K562 (cell line): Measurements from ENCODE around the gene TUBB4B. TPM values are rescaled to one million over a fixed set of nuclear protein-coding genes. Genes with fewer than 3 reads are reported as not detected.

Source experiments
- CBFA2T3 ChIP-seq: fragments of 450-650 bp; IDR thresholded peaks from 2 replicates; pipeline ENCODE4 v1.6.1; 2017
- CXXC5 ChIP-seq: fragments of 250-450 bp; sonication (Bioruptor Pico); IDR thresholded peaks from 2 replicates; pipeline ENCODE4 v1.8.0; 2022; ENCODE audit warnings: inconsistent platforms, mild to moderate bottlenecking, moderate library complexity
- ILF3 ChIP-seq: fragments of 450-650 bp; IDR thresholded peaks from 2 replicates; pipeline ENCODE4 v1.6.1; 2018; ENCODE audit warnings: antibody characterized with exemption, mild to moderate bottlenecking, moderate library complexity, borderline replicate concordance
- KLF1 ChIP-seq: fragments of 450-650 bp; IDR thresholded peaks from 2 replicates; pipeline ENCODE4 v1.6.1; 2016; ENCODE audit warnings: missing genetic modification characterization, missing compliant biosample characterization
- MGA ChIP-seq: fragments of 450-650 bp; IDR thresholded peaks from 2 replicates; pipeline ENCODE4 v1.6.1; 2016; ENCODE audit warnings: mild to moderate bottlenecking, moderate library complexity
- NEUROD1 ChIP-seq: fragments of 150-350 bp; IDR thresholded peaks from 2 replicates; pipeline ENCODE4 v1.6.1; 2014; ENCODE audit warnings: borderline replicate concordance, low read length, low read depth; ENCODE audit not compliant: partially characterized antibody
- NR1H2 ChIP-seq: sonication (generic); formaldehyde crosslinking; IDR thresholded peaks from 2 replicates; pipeline ENCODE4 v1.4.0; 2020; ENCODE audit warnings: mild to moderate bottlenecking, missing genetic modification reagents
- RBM15 ChIP-seq: fragments of 200-400 bp; formaldehyde crosslinking; IDR thresholded peaks from 2 replicates; pipeline ENCODE4 v1.6.1; 2018; ENCODE audit warnings: mild to moderate bottlenecking, low read length, moderate library complexity; ENCODE audit not compliant: insufficient read depth
- SAP30 ChIP-seq: fragments of 200-600 bp; sonication (generic); IDR thresholded peaks from 2 replicates; pipeline ENCODE4 v1.6.1; 2012; ENCODE audit warnings: borderline replicate concordance, low read depth, mild to moderate bottlenecking, moderate library complexity, low read length, control low read depth, inconsistent platforms; ENCODE audit not compliant: insufficient read depth, poor library complexity, severe bottlenecking
- SMARCA5 ChIP-seq: fragments of 450-650 bp; IDR thresholded peaks from 2 replicates; pipeline ENCODE4 v1.6.1; 2016
- SREBF1 ChIP-seq: fragments of 150-350 bp; IDR thresholded peaks from 2 replicates; pipeline ENCODE4 v1.6.1; 2014; ENCODE audit warnings: antibody characterized with exemption, low read depth, low read length, borderline replicate concordance
- ZBTB33 ChIP-seq: sonication (generic); formaldehyde crosslinking; IDR thresholded peaks from 2 replicates; pipeline ENCODE4 v1.8.1; 2023; ENCODE audit warnings: mild to moderate bottlenecking, missing genetic modification reagents
- ZC3H11A ChIP-seq: IDR thresholded peaks from 2 replicates; pipeline ENCODE4 v1.6.1; 2012; ENCODE audit warnings: low read depth, low read length, improper control_type of control experiment
- ZNF507 ChIP-seq: conservative IDR thresholded peaks from 2 replicates; pipeline ENCODE4 v1.6.1; 2017; ENCODE audit warnings: missing genetic modification characterization, missing compliant biosample characterization
- polyA plus RNA-seq, 8 experiments: library from polyadenylated mRNA; depleted of rRNA in 4 of 8; stranded (reverse) in 5 of 8; unstranded in 3 of 8; fragments of >200 nt; fragmentation: Nextera tagmentation in 2 of 8; fragmentation: Illumina TruSeq in 1 of 8; extraction: Ambion mirVana in 2 of 8; extraction: Trizol in 1 of 8; gene quantifications; 2 replicates each; pipeline versions ENCODE4 v1.2.1 to v1.2.3, GENCODE V29; 2011 to 2014; ENCODE audit warnings: inconsistent platforms in 1 of 8, missing spikeins in 1 of 8
- total RNA-seq, 7 experiments: library from RNA; depleted of rRNA in 6 of 7; stranded (reverse); fragments of >200 nt in 6 of 7; fragmentation: Illumina TruSeq in 2 of 7; extraction: Trizol in 2 of 7; gene quantifications; 2 replicates each; pipeline versions ENCODE4 v1.2.1 to v1.2.3, GENCODE V29; 2011 to 2021; ENCODE audit warnings: low replicate concordance in 1 of 7

TUBB4B gene
- total and polyA plus RNA-seq, 9 of the 15 experiments (the other 6 are each of a cell fraction or from before 2014, with no cell fraction given), result 24.1 to 443 (median 268) TPM

- TF ChIP-seq MGA (no peak), ZBTB33 (CRISPR knock-in tag) (no peak; the same call in 1 of the 2 replicates), NR1H2 (CRISPR knock-in tag) (no peak), SAP30 (peak; percentile 58), RBM15 (no peak), ZC3H11A (no peak), KLF1 (tag) (no peak), NEUROD1 (peak; percentile 94), CBFA2T3 (no peak), CXXC5 (peak; percentile 82; the same call in 1 of the 2 replicates), SMARCA5 (no peak), ZNF507 (no peak), ILF3 (0 out of 2 replicates have a peak, but pooled peaks have one; percentile 47), SREBF1 (0 out of 2 replicates have a peak, but pooled peaks have one; percentile 25)
Measured at GRCh38 chr9:137200311-137201204, 40.5 kb upstream of the TUBB4B start, which contains the start of gene TPRN (continued).
